ENCODE measurements around the gene DOK1.

The DOK1 gene

DNA sequence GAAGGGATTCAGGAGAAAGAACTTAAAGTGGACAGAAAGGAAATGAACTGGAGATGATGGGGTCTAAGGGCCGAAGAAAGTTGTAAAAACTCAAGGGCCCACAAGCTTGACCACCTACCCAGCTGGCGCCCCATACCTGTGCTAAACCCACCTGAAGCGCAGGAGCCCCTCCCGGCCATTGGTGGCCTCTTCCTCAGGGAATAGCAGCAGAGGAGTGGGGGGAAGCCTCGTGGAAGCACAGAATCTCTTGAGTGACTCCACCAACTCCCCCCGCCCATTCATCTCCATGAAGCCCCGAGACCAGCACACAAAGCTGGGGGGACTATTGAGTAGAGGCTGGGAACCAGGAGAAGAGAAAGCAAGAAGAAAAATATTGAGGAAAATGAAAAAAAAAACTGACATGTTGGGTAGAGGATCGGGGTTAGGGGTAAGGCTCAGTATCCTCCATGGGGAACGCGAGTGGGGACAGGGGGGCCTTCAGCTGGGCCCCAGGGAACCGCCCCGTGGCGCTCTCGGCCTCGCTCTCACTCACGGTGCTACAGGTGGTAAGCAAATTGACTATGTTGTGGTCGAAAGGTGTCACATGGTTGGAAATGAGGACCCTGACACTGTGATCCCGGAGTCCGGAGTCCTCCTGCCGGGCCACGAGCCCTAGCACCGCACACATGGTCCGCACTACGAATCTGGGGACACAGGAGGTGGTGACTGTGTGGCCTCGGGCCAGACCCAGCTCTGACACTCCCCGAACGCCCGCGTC lies 25.7 kb upstream of the DOK1 start:
- Histone ChIP-seq H3K4me2 (ENCODE audit: low read length) (peak overlapping the region; percentile 93), H3K79me2 (ENCODE audit: insufficient read depth, low read length) (peaks cover 10% of the 10 kb centered on the region), H4K20me1 (ENCODE audit: insufficient read depth, low read length) (no peaks in the 10 kb centered on the region), H3K4me1 (ENCODE audit: insufficient read depth, low read length, severe bottlenecking) (peaks cover 29% of the 10 kb centered on the region), H3K4me3 (ENCODE audit: low read depth, low read length, poor library complexity, severe bottlenecking) (peak overlapping the region; percentile 91), H3F3A (ENCODE audit: insufficient read depth, low read length) (no peaks in the 10 kb centered on the region), H3K27ac (ENCODE audit: low read depth, low read length, poor library complexity, severe bottlenecking) (peak overlapping the region; percentile 78), H3K27me3 (ENCODE audit: insufficient read depth, low read length) (no peaks in the 10 kb centered on the region), H3K9ac (ENCODE audit: low read length) (peak overlapping the region; percentile 99), H3K9me3 (ENCODE audit: low read length) (no peaks in the 10 kb centered on the region), H2AFZ (ENCODE audit: low read length) (no peak overlapping the region), H3K9me2 (ENCODE audit: low read depth, low read length) (no peaks in the 10 kb centered on the region), H3K36me3 (ENCODE audit: insufficient read depth, low read length) (peaks cover 59% of the 10 kb centered on the region)
- TF ChIP-seq EZH2 (IDR thresholded peaks at IDR 0.05; ENCODE audit: borderline replicate concordance, low read length) = no peak
- TF ChIP-seq, protein P1, sequence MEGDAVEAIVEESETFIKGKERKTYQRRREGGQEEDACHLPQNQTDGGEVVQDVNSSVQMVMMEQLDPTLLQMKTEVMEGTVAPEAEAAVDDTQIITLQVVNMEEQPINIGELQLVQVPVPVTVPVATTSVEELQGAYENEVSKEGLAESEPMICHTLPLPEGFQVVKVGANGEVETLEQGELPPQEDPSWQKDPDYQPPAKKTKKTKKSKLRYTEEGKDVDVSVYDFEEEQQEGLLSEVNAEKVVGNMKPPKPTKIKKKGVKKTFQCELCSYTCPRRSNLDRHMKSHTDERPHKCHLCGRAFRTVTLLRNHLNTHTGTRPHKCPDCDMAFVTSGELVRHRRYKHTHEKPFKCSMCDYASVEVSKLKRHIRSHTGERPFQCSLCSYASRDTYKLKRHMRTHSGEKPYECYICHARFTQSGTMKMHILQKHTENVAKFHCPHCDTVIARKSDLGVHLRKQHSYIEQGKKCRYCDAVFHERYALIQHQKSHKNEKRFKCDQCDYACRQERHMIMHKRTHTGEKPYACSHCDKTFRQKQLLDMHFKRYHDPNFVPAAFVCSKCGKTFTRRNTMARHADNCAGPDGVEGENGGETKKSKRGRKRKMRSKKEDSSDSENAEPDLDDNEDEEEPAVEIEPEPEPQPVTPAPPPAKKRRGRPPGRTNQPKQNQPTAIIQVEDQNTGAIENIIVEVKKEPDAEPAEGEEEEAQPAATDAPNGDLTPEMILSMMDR (IDR thresholded peaks at IDR 0.05; ENCODE audit: low read length) = 0 out of 2 replicates have a peak, but pooled peaks have one; percentile 18

DNA sequence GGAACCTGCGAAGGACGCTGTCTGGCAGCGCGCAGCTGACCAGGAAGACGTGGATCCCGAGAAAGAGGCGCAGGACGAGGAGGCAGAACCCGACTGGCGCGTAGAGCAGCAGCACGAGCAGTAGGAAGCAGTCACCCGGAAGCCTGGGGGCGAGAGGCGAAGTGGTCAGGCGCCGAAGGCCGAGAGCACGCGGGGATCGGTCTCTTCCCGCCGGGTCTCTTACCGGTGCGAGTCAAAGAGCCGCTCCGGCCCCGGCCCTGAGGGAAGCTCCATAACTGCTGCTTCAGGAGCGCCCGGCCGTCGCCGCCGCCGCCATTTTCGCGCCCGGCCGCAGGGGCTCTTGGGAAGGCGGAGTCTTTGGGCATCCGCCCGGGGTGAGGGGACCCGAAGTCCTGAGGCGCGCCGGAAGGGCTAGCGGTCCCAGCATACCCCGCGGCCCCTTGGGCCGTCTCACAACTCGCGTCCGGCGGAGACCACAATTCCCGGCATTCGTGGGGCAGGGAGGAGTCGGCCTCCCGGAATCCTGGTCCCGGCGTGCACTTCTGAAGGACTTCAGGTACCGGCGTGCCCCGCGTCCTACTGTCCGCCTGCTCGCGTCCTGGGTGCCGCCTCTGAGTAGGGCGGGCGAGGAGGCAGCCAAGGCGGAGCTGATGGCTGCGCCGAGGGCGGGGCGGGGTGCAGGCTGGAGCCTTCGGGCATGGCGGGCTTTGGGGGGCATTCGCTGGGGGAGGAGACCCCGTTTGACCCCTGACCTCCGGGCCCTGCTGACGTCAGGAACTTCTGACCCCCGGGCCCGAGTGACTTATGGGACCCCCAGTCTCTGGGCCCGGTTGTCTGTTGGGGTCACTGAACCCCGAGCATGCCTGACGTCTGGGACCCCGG lies 24.9 kb upstream of the DOK1 start, which contains the start of the genes AUP1 and HTRA2:
Gene AUP1, minus strand, starts transcription at position 350 of the 882 bp plus-strand sequence. Its CDS starts 77 bp downstream, at position 273.
Gene HTRA2, plus strand, starts transcription at position 577 of the 882 bp plus-strand sequence. Its CDS starts 74 bp downstream, at position 651.
- TF ChIP-seq, protein P1 (IDR thresholded peaks at IDR 0.05; ENCODE audit: low read length) = no peak
- no peak for TF ChIP-seq EZH2 (IDR thresholded peaks at IDR 0.05; ENCODE audit: borderline replicate concordance, low read length)
- peaks cover 59% of the 10 kb centered on the region for H3K36me3 ChIP-seq (ENCODE audit: insufficient read depth, low read length)
- no peak within 1 kb of the TSS for H2AFZ ChIP-seq (ENCODE audit: low read length)

DNA sequence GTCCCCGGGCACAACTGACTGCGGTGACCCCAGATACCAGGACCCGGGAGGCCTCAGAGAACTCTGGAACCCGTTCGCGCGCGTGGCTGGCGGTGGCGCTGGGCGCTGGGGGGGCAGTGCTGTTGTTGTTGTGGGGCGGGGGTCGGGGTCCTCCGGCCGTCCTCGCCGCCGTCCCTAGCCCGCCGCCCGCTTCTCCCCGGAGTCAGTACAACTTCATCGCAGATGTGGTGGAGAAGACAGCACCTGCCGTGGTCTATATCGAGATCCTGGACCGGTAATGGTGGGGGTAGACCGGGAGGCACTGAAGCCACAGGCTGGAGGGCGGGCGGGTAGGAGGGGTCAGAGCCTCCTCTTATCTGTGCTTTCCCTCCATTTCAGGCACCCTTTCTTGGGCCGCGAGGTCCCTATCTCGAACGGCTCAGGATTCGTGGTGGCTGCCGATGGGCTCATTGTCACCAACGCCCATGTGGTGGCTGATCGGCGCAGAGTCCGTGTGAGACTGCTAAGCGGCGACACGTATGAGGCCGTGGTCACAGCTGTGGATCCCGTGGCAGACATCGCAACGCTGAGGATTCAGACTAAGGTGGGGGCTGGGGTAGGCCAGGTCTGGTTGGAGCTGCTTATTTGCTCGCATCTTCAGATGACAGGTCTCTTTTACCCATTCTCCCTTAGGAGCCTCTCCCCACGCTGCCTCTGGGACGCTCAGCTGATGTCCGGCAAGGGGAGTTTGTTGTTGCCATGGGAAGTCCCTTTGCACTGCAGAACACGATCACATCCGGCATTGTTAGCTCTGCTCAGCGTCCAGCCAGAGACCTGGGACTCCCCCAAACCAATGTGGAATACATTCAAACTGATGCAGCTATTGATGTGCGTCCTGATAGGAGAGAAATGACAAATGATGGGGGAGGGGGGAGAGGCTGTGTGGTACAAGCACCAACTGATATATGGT lies 24.0 kb upstream of the DOK1 start:
- H3K36me3 ChIP-seq (ENCODE audit: insufficient read depth, low read length) = peaks cover 57% of the 10 kb centered on the region
- H3K4me1 ChIP-seq (ENCODE audit: insufficient read depth, low read length, severe bottlenecking) = peaks cover 29% of the 10 kb centered on the region
- no peaks in the 10 kb centered on the region for H3K9me2 ChIP-seq (ENCODE audit: low read depth, low read length)
- TF ChIP-seq EZH2 (IDR thresholded peaks at IDR 0.05; ENCODE audit: borderline replicate concordance, low read length) = no peak
- TF ChIP-seq, protein P1 (IDR thresholded peaks at IDR 0.05; ENCODE audit: low read length) = no peak
- H4K20me1 ChIP-seq (ENCODE audit: insufficient read depth, low read length) = no peaks in the 10 kb centered on the region
- H3K9me3 ChIP-seq (ENCODE audit: low read length) = no peaks in the 10 kb centered on the region
- H3K27me3 ChIP-seq (ENCODE audit: insufficient read depth, low read length) = no peaks in the 10 kb centered on the region
- H2AFZ ChIP-seq (ENCODE audit: low read length) = no peak overlapping the region
- H3K4me2 ChIP-seq (ENCODE audit: low read length) = peak overlapping the region; percentile 95
- H3F3A ChIP-seq (ENCODE audit: insufficient read depth, low read length) = no peaks in the 10 kb centered on the region
- peak overlapping the region; percentile 55 for H3K27ac ChIP-seq (ENCODE audit: low read depth, low read length, poor library complexity, severe bottlenecking)
- H3K79me2 ChIP-seq (ENCODE audit: insufficient read depth, low read length) = peaks cover 10% of the 10 kb centered on the region
- H3K4me3 ChIP-seq (ENCODE audit: low read depth, low read length, poor library complexity, severe bottlenecking) = peak overlapping the region; percentile 91
- H3K9ac ChIP-seq (ENCODE audit: low read length) = peak overlapping the region; percentile 99

More for the DNA sequence above, 24.9 kb upstream of the DOK1 start, which contains the start of the genes AUP1 and HTRA2:
- Histone ChIP-seq H4K20me1 (ENCODE audit: insufficient read depth, low read length) (no peaks in the 10 kb centered on the region), H3F3A (ENCODE audit: insufficient read depth, low read length) (no peaks in the 10 kb centered on the region), H3K9ac (ENCODE audit: low read length) (peak within 1 kb of the TSS; percentile 99), H3K9me3 (ENCODE audit: low read length) (no peaks in the 10 kb centered on the region), H3K4me1 (ENCODE audit: insufficient read depth, low read length, severe bottlenecking) (peaks cover 29% of the 10 kb centered on the region), H3K27me3 (ENCODE audit: insufficient read depth, low read length) (no peaks in the 10 kb centered on the region), H3K27ac (ENCODE audit: low read depth, low read length, poor library complexity, severe bottlenecking) (peak within 1 kb of the TSS; percentile 78), H3K4me2 (ENCODE audit: low read length) (peak within 1 kb of the TSS; percentile 95), H3K4me3 (ENCODE audit: low read depth, low read length, poor library complexity, severe bottlenecking) (peak within 1 kb of the TSS; percentile 91), H3K79me2 (ENCODE audit: insufficient read depth, low read length) (peaks cover 10% of the 10 kb centered on the region), H3K9me2 (ENCODE audit: low read depth, low read length) (no peaks in the 10 kb centered on the region)

Measured in OCI-LY1 (cell line).